ENCODE measurements around the gene HOPX. TPM values are rescaled to one million over a fixed set of nuclear protein-coding genes. Genes with fewer than 3 reads are reported as not detected.
"Not testable (repeated sequence)": the region's sequence is repeated elsewhere in the genome, so short reads cannot be mapped to it uniquely, and the experiment has no call there.

HOPX gene
- total and polyA plus RNA-seq, 8 donors = 0.43 to 29.3 (median 4.9) TPM

GRCh38 chr4:56698329-56698728 is 17.2 kb upstream of the HOPX start:
- H3K27ac ChIP-seq = no peak overlapping the region
- FAIRE-seq = no peak
- TF ChIP-seq CTCF (IDR thresholded peaks at IDR 0.05) = no peak
- no peaks in the 10 kb centered on the region for H3K36me3 ChIP-seq
- H3K4me3 ChIP-seq = no peak overlapping the region
- no peaks in the 10 kb centered on the region for H3K4me1 ChIP-seq
- H3K9me3 ChIP-seq = no peaks in the 10 kb centered on the region
- intact Hi-C loops (cut with DNase I) = no loop called here
- no peaks in the 10 kb centered on the region for H3K27me3 ChIP-seq
- no peak for ATAC-seq
- no peak for DNase-seq
- 39 to 61% methylated on average over 4 of the region's 4 CpGs for WGBS, 2 donors

- Histone ChIP-seq H3K36me3 (no peaks in the 10 kb centered on the region), H3K9me3 (no peaks in the 10 kb centered on the region), H3K27me3 (no peaks in the 10 kb centered on the region), H3K4me3 (no peak overlapping the region), H3K27ac (no peak overlapping the region), H3K4me1 (no peaks in the 10 kb centered on the region)
- ATAC-seq = no peak
- WGBS, 2 donors = 59 to 70% methylated on average over 4 to 5 of the region's 5 CpGs
- DNase-seq = no peak
- FAIRE-seq = no peak
- intact Hi-C loops (cut with DNase I) = no loop called here
- no peak for TF ChIP-seq CTCF (IDR thresholded peaks at IDR 0.05)
Observed at GRCh38 chr4:56696056-56696455, 15.0 kb upstream of the HOPX start.

- H3K4me3 ChIP-seq; intact Hi-C loops (cut with DNase I); H3K27ac ChIP-seq; H3K27me3 ChIP-seq; H3K4me1 ChIP-seq; H3K36me3 ChIP-seq; FAIRE-seq; ATAC-seq; DNase-seq; H3K9me3 ChIP-seq: not testable (repeated sequence)
- 85% methylated on average over 35 of the region's 35 CpGs; no CpG with 5 or more reads in 1 of the 2 donors for WGBS, 2 donors
Observed at GRCh38 chr4:56693476-56693875, 12.4 kb upstream of the HOPX start.

- FAIRE-seq (no peak), ATAC-seq (no peak), DNase-seq (no peak)
- Histone ChIP-seq H3K9me3 (no peaks in the 10 kb centered on the region), H3K36me3 (no peaks in the 10 kb centered on the region), H3K27ac (no peak overlapping the region), H3K4me3 (no peak overlapping the region), H3K27me3 (peaks cover 0 to 5% (median 0%) of the 10 kb centered on the region in 4 donors), H3K4me1 (no peaks in the 10 kb centered on the region)
- intact Hi-C loops (cut with DNase I) = no loop called here
- WGBS, 2 donors = 33 to 42% methylated on average over 4 of the region's 4 CpGs
- no peak for TF ChIP-seq CTCF (IDR thresholded peaks at IDR 0.05)
Observed at GRCh38 chr4:56692576-56692975, 11.5 kb upstream of the HOPX start.

- no peak for ATAC-seq
- TF ChIP-seq CTCF (IDR thresholded peaks at IDR 0.05) = no peak
- H3K36me3 ChIP-seq = no peaks in the 10 kb centered on the region
- H3K9me3 ChIP-seq = no peaks in the 10 kb centered on the region
- intact Hi-C loops (cut with DNase I) = no loop called here
- H3K27ac ChIP-seq = no peak overlapping the region
- no peak overlapping the region for H3K4me3 ChIP-seq
- 35 to 49% methylated on average over 3 of the region's 3 CpGs for WGBS, 2 donors
- H3K27me3 ChIP-seq = peaks cover 0 to 5% (median 0%) of the 10 kb centered on the region in 4 donors
- no peaks in the 10 kb centered on the region for H3K4me1 ChIP-seq
- DNase-seq = no peak
- FAIRE-seq = no peak
Observed at GRCh38 chr4:56691425-56691824, 10.3 kb upstream of the HOPX start.
